RWPE1 (cell line): ENCODE measurements around the gene GRID1.

Source experiments
- CTCF ChIA-PET: fragments of 350-600 bp; sonication (Branson Sonifier 250); formaldehyde crosslinking; extraction: SDS; loops from one replicate; lab custom pipeline; 2021; lab: Yijun Ruan, JAX
- POLR2A ChIA-PET: fragments of 400-600 bp; formaldehyde crosslinking; extraction: SDS; loops from one replicate; lab custom pipeline; 2020; ENCODE audit warnings: antibody characterized with exemption; ENCODE audit not compliant: low non-redundant PET; lab: Yijun Ruan, JAX
- DNase-seq: peaks from one replicate; pipeline ENCODE4 v3.0.0; 2012; ENCODE audit warnings: low spot score
- H3K27ac ChIP-seq: fragments of 450-650 bp; 2 replicates; pipeline ENCODE4 v1.5.1; 2017
- TF ChIP-seq, protein P1 (sequence below): fragments of 450-650 bp; conservative IDR thresholded peaks from 2 replicates; pipeline ENCODE4 v1.5.1; 2017; ENCODE audit warnings: low read depth, mild to moderate bottlenecking

Gene GRID1

DNA sequence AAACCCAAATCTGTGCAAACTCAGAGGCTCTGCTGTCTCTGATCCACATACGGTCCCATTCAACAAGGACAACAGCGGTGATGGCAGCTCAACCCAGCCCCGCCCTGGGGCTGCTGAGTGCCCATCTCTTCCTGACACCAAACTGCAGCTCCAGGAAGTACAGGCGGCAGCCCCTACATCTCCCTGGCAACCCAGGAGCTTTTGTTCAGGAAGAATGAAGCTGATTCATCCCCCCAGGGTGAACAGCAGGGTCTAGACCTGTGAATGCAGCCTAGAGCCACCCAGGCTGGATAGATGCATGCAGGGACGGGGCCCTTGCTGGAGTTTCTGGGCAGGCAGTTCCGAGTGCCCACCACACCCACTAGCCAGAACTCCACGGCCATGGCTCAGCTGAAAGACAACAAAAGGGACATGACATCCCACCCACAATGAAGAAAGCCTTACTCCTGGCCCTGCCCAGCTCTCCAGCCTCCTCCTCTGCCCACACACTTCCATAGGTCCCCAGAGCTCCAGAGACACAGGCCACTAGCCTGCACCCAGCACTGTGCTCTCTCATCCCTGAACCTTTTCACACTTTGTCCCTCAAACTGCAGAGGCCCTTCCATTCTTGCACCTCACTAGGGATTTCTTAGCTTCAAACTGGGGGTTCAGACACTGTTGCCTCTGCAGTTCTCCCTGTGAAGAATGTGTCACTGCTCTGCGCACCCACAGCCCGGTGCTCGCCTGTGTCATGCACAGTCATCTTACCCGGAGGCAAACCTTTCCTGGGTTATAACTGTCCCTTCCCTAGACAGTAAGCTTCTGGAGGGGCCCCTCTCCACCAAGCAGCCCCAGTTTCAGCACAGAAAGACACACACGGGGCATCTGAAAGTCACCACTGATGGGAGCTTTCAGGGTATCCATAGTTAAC lies 99.1 kb downstream of the GRID1 start:
- no peak for DNase-seq
- CTCF ChIA-PET, result no interaction called here
- POLR2A ChIA-PET, result no interaction called here
- TF ChIP-seq, protein P1, sequence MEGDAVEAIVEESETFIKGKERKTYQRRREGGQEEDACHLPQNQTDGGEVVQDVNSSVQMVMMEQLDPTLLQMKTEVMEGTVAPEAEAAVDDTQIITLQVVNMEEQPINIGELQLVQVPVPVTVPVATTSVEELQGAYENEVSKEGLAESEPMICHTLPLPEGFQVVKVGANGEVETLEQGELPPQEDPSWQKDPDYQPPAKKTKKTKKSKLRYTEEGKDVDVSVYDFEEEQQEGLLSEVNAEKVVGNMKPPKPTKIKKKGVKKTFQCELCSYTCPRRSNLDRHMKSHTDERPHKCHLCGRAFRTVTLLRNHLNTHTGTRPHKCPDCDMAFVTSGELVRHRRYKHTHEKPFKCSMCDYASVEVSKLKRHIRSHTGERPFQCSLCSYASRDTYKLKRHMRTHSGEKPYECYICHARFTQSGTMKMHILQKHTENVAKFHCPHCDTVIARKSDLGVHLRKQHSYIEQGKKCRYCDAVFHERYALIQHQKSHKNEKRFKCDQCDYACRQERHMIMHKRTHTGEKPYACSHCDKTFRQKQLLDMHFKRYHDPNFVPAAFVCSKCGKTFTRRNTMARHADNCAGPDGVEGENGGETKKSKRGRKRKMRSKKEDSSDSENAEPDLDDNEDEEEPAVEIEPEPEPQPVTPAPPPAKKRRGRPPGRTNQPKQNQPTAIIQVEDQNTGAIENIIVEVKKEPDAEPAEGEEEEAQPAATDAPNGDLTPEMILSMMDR, result no peak
- no peak overlapping the region for H3K27ac ChIP-seq

GRCh38 chr10:86266446-86267242 lies 100.0 kb downstream of the GRID1 start:
- ChIA-PET CTCF (no interaction called here), POLR2A (no interaction called here)
- no peak for DNase-seq
- no peak overlapping the region for H3K27ac ChIP-seq
- TF ChIP-seq, protein P1, result no peak

- ChIA-PET CTCF (no interaction called here), POLR2A (no interaction called here)
- no peak for DNase-seq
- TF ChIP-seq, protein P1, result no peak
- H3K27ac ChIP-seq, result no peak overlapping the region
Measured at GRCh38 chr10:86265895-86266259, 100.7 kb downstream of the GRID1 start.

GRCh38 chr10:86265236-86265894 lies 101.2 kb downstream of the GRID1 start:
- ChIA-PET POLR2A (no interaction called here), CTCF (no interaction called here)
- DNase-seq, result no peak
- H3K27ac ChIP-seq, result no peak overlapping the region
- TF ChIP-seq, protein P1, result no peak

- CTCF ChIA-PET, result no interaction called here
- TF ChIP-seq, protein P1, result no peak
- DNase-seq, result no peak
- POLR2A ChIA-PET, result no interaction called here
- no peak overlapping the region for H3K27ac ChIP-seq
Measured at GRCh38 chr10:86264481-86265231, 101.9 kb downstream of the GRID1 start.

DNA sequence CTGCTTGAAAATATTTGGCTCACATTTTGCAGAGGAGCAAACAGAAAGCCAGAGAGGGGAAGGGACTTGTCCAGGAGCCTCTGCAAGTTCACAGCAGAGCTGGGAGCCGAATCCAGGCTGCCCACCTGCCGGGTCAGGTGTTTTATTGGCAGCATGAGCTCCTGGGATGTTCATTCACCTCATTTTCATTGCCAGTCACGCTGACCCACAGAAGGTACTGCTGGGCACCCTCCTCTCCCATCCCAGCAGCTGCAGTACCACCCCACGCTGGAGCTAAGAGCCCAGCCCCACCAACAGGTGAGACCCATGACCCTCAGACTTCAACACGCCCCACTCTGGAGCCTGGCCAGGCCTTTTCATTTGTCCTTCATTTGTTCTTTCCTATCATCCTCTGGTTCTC lies 102.7 kb downstream of the GRID1 start:
- POLR2A ChIA-PET, result no interaction called here

More for the DNA sequence above, 102.7 kb downstream of the GRID1 start:
- TF ChIP-seq, protein P1, result no peak
- H3K27ac ChIP-seq, result no peak overlapping the region
- no peak for DNase-seq
- CTCF ChIA-PET, result no interaction called here
